HFFc6 (cell line): ENCODE results near the gene FUT7. TPM values are rescaled to one million over a fixed set of nuclear protein-coding genes. Genes with fewer than 3 reads are reported as not detected.

Source experiments
- total RNA-seq, 6 experiments: library from RNA; stranded (reverse); fragmentation: NEBNext Ultra II Directional; extraction: Animal tissue kit (Norgen Biotek cat#: 25700); gene quantifications; 2 replicates in 1 of 6; 3 replicates in 5 of 6; pipeline ENCODE4 v1.2.3, GENCODE V29; 2021

Gene FUT7
- total RNA-seq, 6 experiments from 2014 or later: not detected

Other genes with a start within 250 kb of the FUT7 start
- 10 to 100 TPM; 46.1 to 62.2 (median 52.6) TPM for gene TMEM141, start 240.7 kb downstream of the FUT7 start, total RNA-seq
- under 1 TPM; 0.25 to 0.87 (median 0.34) TPM for gene CCDC183, start 235.8 kb downstream of the FUT7 start, total RNA-seq
- gene RABL6, start 224.1 kb downstream of the FUT7 start, total RNA-seq: 10 to 100 TPM; 77.8 to 87.7 (median 84.0) TPM
- gene AJM1, start 189.6 kb downstream of the FUT7 start, total RNA-seq: 1 to 10 TPM; 4.5 to 8.0 (median 5.3) TPM
- gene PHPT1, start 182.7 kb downstream of the FUT7 start, total RNA-seq: 100 to 1,000 TPM; 156 to 181 (median 169) TPM
- 1 to 10 TPM; 2.3 to 3.4 (median 3.0) TPM for gene MAMDC4, start 179.7 kb downstream of the FUT7 start, total RNA-seq
- gene EDF1, start 165.8 kb downstream of the FUT7 start, total RNA-seq: 100 to 1,000 TPM; 369 to 460 (median 443) TPM
- 10 to 100 TPM; 11.1 to 15.9 (median 13.6) TPM for gene TRAF2, start 145.6 kb downstream of the FUT7 start, total RNA-seq
- gene FBXW5, start 87.3 kb downstream of the FUT7 start, total RNA-seq: 100 to 1,000 TPM in 1 of 6 experiments, 10 to 100 TPM in 5; 89.1 to 102 (median 94.4) TPM
- gene C8G, start 86.8 kb downstream of the FUT7 start, total RNA-seq: 1 to 10 TPM in 3 of 6 experiments, under 1 TPM in 3; 0.51 to 1.8 (median 0.97) TPM
- under 1 TPM in 2 of 6 experiments, not detected in 4; 0.14 to 0.31 TPM for gene LCN12, start 79.8 kb downstream of the FUT7 start, total RNA-seq
- not detected for gene PTGDS, start 54.6 kb downstream of the FUT7 start, total RNA-seq
- not detected for gene LCNL1, start 49.1 kb downstream of the FUT7 start, total RNA-seq
- 10 to 100 TPM; 26.0 to 42.6 (median 29.0) TPM for gene PAXX, start 39.7 kb downstream of the FUT7 start, total RNA-seq
- gene CLIC3, start 35.5 kb downstream of the FUT7 start, total RNA-seq: 10 to 100 TPM in 2 of 6 experiments, 1 to 10 TPM in 4; 2.7 to 14.6 (median 4.0) TPM
- gene ABCA2, start 3.9 kb downstream of the FUT7 start, total RNA-seq: 10 to 100 TPM; 18.3 to 36.3 (median 23.6) TPM
- gene NPDC1, start 14.1 kb upstream of the FUT7 start, total RNA-seq: 100 to 1,000 TPM; 112 to 197 (median 119) TPM
- under 1 TPM in 3 of 6 experiments, not detected in 3; 0.12 to 0.28 (median 0.16) TPM for gene ENTPD2, start 22.0 kb upstream of the FUT7 start, total RNA-seq
- gene SAPCD2, start 38.5 kb upstream of the FUT7 start, total RNA-seq: 10 to 100 TPM in 5 of 6 experiments, 1 to 10 TPM in 1; 7.7 to 14.8 (median 11.3) TPM
- gene UAP1L1, start 45.4 kb upstream of the FUT7 start, total RNA-seq: 10 to 100 TPM in 5 of 6 experiments, 1 to 10 TPM in 1; 9.4 to 13.1 (median 10.6) TPM
- gene MAN1B1, start 54.9 kb upstream of the FUT7 start, total RNA-seq: 10 to 100 TPM; 70.1 to 90.2 (median 77.6) TPM
- gene DPP7, start 82.6 kb upstream of the FUT7 start, total RNA-seq: 10 to 100 TPM; 47.5 to 90.2 (median 51.1) TPM
- gene GRIN1, start 107.1 kb upstream of the FUT7 start, total RNA-seq: 1 to 10 TPM in 1 of 6 experiments, under 1 TPM in 2, not detected in 3; 0.51 to 1.1 (median 0.66) TPM
- not detected for gene LRRC26, start 138.0 kb upstream of the FUT7 start, total RNA-seq
- not detected for gene TMEM210, start 140.0 kb upstream of the FUT7 start, total RNA-seq
- 10 to 100 TPM; 34.8 to 41.5 (median 37.4) TPM for gene ANAPC2, start 156.5 kb upstream of the FUT7 start, total RNA-seq
- 10 to 100 TPM; 76.7 to 82.8 (median 82.1) TPM for gene SSNA1, start 156.6 kb upstream of the FUT7 start, total RNA-seq
- 10 to 100 TPM in 4 of 6 experiments, 1 to 10 TPM in 2; 9.9 to 18.1 (median 13.3) TPM for gene TPRN, start 168.7 kb upstream of the FUT7 start, total RNA-seq
- 10 to 100 TPM; 38.7 to 47.4 (median 40.1) TPM for gene TMEM203, start 173.6 kb upstream of the FUT7 start, total RNA-seq
- 10 to 100 TPM; 13.1 to 17.3 (median 16.6) TPM for gene NDOR1, start 173.6 kb upstream of the FUT7 start, total RNA-seq
- 1 to 10 TPM; 2.5 to 3.8 (median 3.4) TPM for gene RNF208, start 190.2 kb upstream of the FUT7 start, total RNA-seq
- under 1 TPM; 0.41 to 0.97 (median 0.68) TPM for gene CYSRT1, start 193.1 kb upstream of the FUT7 start, total RNA-seq
- not detected for gene RNF224, start 195.4 kb upstream of the FUT7 start, total RNA-seq
- not detected for gene SLC34A3, start 198.8 kb upstream of the FUT7 start, total RNA-seq
- 100 to 1,000 TPM; 415 to 760 (median 681) TPM for gene TUBB4B, start 209.2 kb upstream of the FUT7 start, total RNA-seq
- not detected for gene STPG3, start 219.2 kb upstream of the FUT7 start, total RNA-seq
- gene NELFB, start 223.2 kb upstream of the FUT7 start, total RNA-seq: 10 to 100 TPM; 48.5 to 59.9 (median 52.7) TPM
- gene TOR4A, start 245.6 kb upstream of the FUT7 start, total RNA-seq: 10 to 100 TPM; 58.4 to 76.2 (median 62.2) TPM